CD4-positive, alpha-beta T cell treated with Interleukin-21 for 1 hour (primary cell): ENCODE results near the gene DYNLT4.
"Not testable (repeated sequence)": the region's sequence is repeated elsewhere in the genome, so short reads cannot be mapped to it uniquely, and the experiment has no call there.

Experiments
- DNase-seq: peaks from one replicate; pipeline ENCODE4 v3.0.0-alpha.2; 2020

DYNLT4 gene

GRCh38 chr1:44828003-44828651 lies 21.0 kb upstream of the DYNLT4 start:
- no peak for DNase-seq

- no peak for DNase-seq
Observed at GRCh38 chr1:44827197-44828002, 20.2 kb upstream of the DYNLT4 start.

- DNase-seq: no peak
Observed at GRCh38 chr1:44826375-44827196, 19.4 kb upstream of the DYNLT4 start.

GRCh38 chr1:44824392-44824791 lies 17.2 kb upstream of the DYNLT4 start:
- not testable (repeated sequence) for DNase-seq

GRCh38 chr1:44822981-44823451 lies 15.9 kb upstream of the DYNLT4 start:
- DNase-seq: no peak

GRCh38 chr1:44822131-44822701 lies 15.1 kb upstream of the DYNLT4 start:
- DNase-seq: no peak

GRCh38 chr1:44821240-44821715 lies 14.1 kb upstream of the DYNLT4 start:
- DNase-seq: no peak

GRCh38 chr1:44820328-44821239 lies 13.4 kb upstream of the DYNLT4 start:
- no peak for DNase-seq

- DNase-seq: peak; percentile 88
Observed at GRCh38 chr1:44819608-44820327, 12.6 kb upstream of the DYNLT4 start.

- no peak for DNase-seq
Observed at GRCh38 chr1:44819196-44819607, 12.1 kb upstream of the DYNLT4 start.

- no peak for DNase-seq
Observed at GRCh38 chr1:44817771-44818495, 10.8 kb upstream of the DYNLT4 start.

GRCh38 chr1:44817307-44817706 lies 10.2 kb upstream of the DYNLT4 start:
- no peak for DNase-seq

GRCh38 chr1:44815926-44816325 lies 8.8 kb upstream of the DYNLT4 start:
- DNase-seq: not testable (repeated sequence)

- DNase-seq: no peak
Observed at GRCh38 chr1:44812822-44813543, 5.8 kb upstream of the DYNLT4 start.

- no peak for DNase-seq
Observed at GRCh38 chr1:44811234-44811633, 4.1 kb upstream of the DYNLT4 start.

- not testable (repeated sequence) for DNase-seq
Observed at GRCh38 chr1:44810762-44811105, 3.6 kb upstream of the DYNLT4 start.

GRCh38 chr1:44810101-44810761 lies 3.1 kb upstream of the DYNLT4 start:
- DNase-seq: peak; percentile 61

- peak; percentile 92 for DNase-seq
Observed at GRCh38 chr1:44808938-44809917, 2.1 kb upstream of the DYNLT4 start.
